Naive thymus-derived CD4-positive, alpha-beta T cell (primary cell): ENCODE results near the gene FAM162B. TPM values are rescaled to one million over a fixed set of nuclear protein-coding genes. Genes with fewer than 3 reads are reported as not detected.
"Not testable (repeated sequence)": the region's sequence is repeated elsewhere in the genome, so short reads cannot be mapped to it uniquely, and the experiment has no call there.

Experiments used
- ATAC-seq: fragments of 150-1000 bp; cut with Tn5 transposase; 2 replicates; pipeline ENCODE4 v1.10.0; 2021; ENCODE audit warnings: mild to moderate bottlenecking, moderate library complexity
- CTCF ChIA-PET: fragments of 350-600 bp; sonication (Branson Sonifier 250); formaldehyde crosslinking; loops from one replicate; lab custom pipeline; 2021; ENCODE audit warnings: antibody characterized with exemption; lab: Charles Lee
- POLR2A ChIA-PET: fragments of 350-600 bp; sonication (Branson Sonifier 250); formaldehyde crosslinking; loops from one replicate; lab custom pipeline; 2021; ENCODE audit warnings: antibody characterized with exemption, inconsistent platforms; lab: Charles Lee
- DNase-seq, 9 donors: peaks; one replicate each; pipeline versions ENCODE4 v3.0.0 to v3.0.0-alpha.2; 2020 to 2022; ENCODE audit warnings: mixed read lengths in 1 of 9
- H3K27ac ChIP-seq: one replicate; pipeline ENCODE4 v1.7.0; 2013; ENCODE audit warnings: mild to moderate bottlenecking, low read depth, low read length, moderate library complexity
- H3K27me3 ChIP-seq, 2 donors: one replicate each; pipeline ENCODE4 v1.7.0; 2013; ENCODE audit warnings: low read length in 2 of 2, mild to moderate bottlenecking in 2 of 2, moderate library complexity in 2 of 2; ENCODE audit not compliant: control insufficient read depth in 2 of 2, insufficient read depth in 2 of 2
- H3K36me3 ChIP-seq, 3 experiments: 1 replicate in 2 of 3; 2 replicates in 1 of 3; pipeline ENCODE4 v1.7.0; 2013; ENCODE audit warnings: low read length in 3 of 3, mild to moderate bottlenecking in 3 of 3, moderate library complexity in 1 of 3; ENCODE audit not compliant: insufficient read depth in 3 of 3, control insufficient read depth in 2 of 3
- H3K4me1 ChIP-seq, 2 donors: one replicate each; pipeline ENCODE4 v1.7.0; 2013; ENCODE audit warnings: low read length in 2 of 2, mild to moderate bottlenecking in 2 of 2, moderate library complexity in 1 of 2; ENCODE audit not compliant: control insufficient read depth in 2 of 2, insufficient read depth in 2 of 2
- H3K4me3 ChIP-seq: 2 replicates; pipeline ENCODE4 v1.7.0; 2013; ENCODE audit warnings: mild to moderate bottlenecking, low read length
- H3K9me3 ChIP-seq, 3 experiments: 1 replicate in 2 of 3; 2 replicates in 1 of 3; pipeline ENCODE4 v1.7.0; 2013; ENCODE audit warnings: low read length in 3 of 3; ENCODE audit not compliant: control insufficient read depth in 2 of 3
- H3K27ac Mint-ChIP-seq, 9 donors: one replicate each; pipeline ENCODE4 v1.8.0; 2020 to 2022; ENCODE audit warnings: mixed read lengths in 9 of 9, mild to moderate bottlenecking in 8 of 9, moderate library complexity in 5 of 9, inconsistent platforms in 2 of 9
- H3K27me3 Mint-ChIP-seq, 5 donors: one replicate each; pipeline ENCODE4 v1.8.0; 2021 to 2022; ENCODE audit warnings: mixed read lengths in 5 of 5, mild to moderate bottlenecking in 1 of 5
- H3K36me3 Mint-ChIP-seq, 5 donors: one replicate each; pipeline ENCODE4 v1.8.0; 2020 to 2022; ENCODE audit warnings: mixed read lengths in 5 of 5, mild to moderate bottlenecking in 3 of 5, inconsistent platforms in 1 of 5
- H3K4me1 Mint-ChIP-seq, 7 donors: one replicate each; pipeline ENCODE4 v1.8.0; 2020 to 2022; ENCODE audit warnings: mixed read lengths in 7 of 7, mild to moderate bottlenecking in 3 of 7, inconsistent platforms in 1 of 7
- H3K4me3 Mint-ChIP-seq, 10 donors: one replicate each; pipeline ENCODE4 v1.8.0; 2020 to 2022; ENCODE audit warnings: mild to moderate bottlenecking in 10 of 10, mixed read lengths in 10 of 10, moderate library complexity in 6 of 10, inconsistent platforms in 2 of 10
- H3K9me3 Mint-ChIP-seq, 11 donors: one replicate each; pipeline ENCODE4 v1.8.0; 2020 to 2022; ENCODE audit warnings: mixed read lengths in 11 of 11, mild to moderate bottlenecking in 4 of 11, inconsistent platforms in 1 of 11, moderate library complexity in 1 of 11
- intact Hi-C, 2 donors: fragments of 100-400 bp; cut with micrococcal nuclease; formaldehyde crosslinking; loops; one replicate each; pipeline ENCODE4 v1.15.1; 2023
- polyA plus RNA-seq, 2 donors: library from polyadenylated mRNA; unstranded; fragments of 300-500 nt; fragmentation: Illumina TruSeq; gene quantifications; one replicate each; pipeline ENCODE4 v1.2.3, GENCODE V29; 2021
- total RNA-seq, 6 experiments: library from RNA in 5 of 6; stranded (reverse) in 5 of 6; gene quantifications; 1 replicate in 5 of 6; 2 replicates in 1 of 6; pipeline ENCODE4 v1.2.3 and lab custom pipeline; 2021 to 2026

Gene FAM162B
- total and polyA plus RNA-seq, 7 experiments from 2014 or later, result not detected

DNA sequence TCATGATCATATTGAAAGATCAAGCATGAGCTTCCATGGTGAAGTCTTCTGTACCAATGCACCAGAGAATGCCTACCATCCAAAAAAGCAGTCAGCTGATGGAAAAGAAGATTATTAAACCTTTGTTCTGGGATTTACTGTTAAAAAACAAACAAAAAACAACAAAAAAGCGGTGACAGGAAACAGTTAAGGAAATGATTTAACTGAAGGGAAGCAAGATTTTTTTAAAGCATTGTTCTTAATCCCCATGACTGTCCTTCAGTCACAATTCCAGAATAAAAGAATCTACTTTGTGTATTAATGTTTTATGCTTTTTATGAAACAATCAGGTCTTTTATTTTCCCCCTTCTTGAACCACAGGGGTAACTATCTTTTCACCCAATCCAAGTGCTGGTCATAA lies 23.9 kb downstream of the FAM162B start:
- no peak overlapping the region for H3K27ac Mint-ChIP-seq

DNA sequence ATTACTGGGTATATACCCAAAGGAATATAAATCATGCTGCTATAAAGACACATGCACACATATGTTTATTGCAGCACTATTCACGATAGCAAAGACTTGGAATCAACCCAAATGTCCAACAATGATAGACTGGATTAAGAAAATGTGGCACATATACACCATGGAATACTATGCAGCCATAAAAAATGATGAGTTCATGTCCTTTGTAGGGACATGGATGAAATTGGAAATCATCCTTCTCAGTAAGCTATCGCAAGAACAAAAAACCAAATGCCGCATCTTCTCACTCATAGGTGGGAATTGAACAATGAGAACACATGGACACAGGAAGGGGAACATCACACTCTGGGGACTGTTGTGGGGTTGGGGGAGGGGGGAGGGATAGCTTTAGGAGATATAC lies 25.0 kb downstream of the FAM162B start:
- POLR2A ChIA-PET, intact Hi-C loops, H3K27me3 Mint-ChIP-seq, H3K4me1 ChIP-seq, H3K4me1 Mint-ChIP-seq, CTCF ChIA-PET, ATAC-seq, H3K27me3 ChIP-seq, H3K36me3 ChIP-seq, DNase-seq, H3K4me3 Mint-ChIP-seq, H3K27ac ChIP-seq, H3K27ac Mint-ChIP-seq, H3K4me3 ChIP-seq: not testable (repeated sequence)
- peaks cover 0 to 34% (median 0%) of the 10 kb centered on the region in 3 experiments for H3K9me3 ChIP-seq
- Mint-ChIP-seq H3K9me3 (peaks cover 9 to 71% (median 42%) of the 10 kb centered on the region in 11 donors), H3K36me3 (peaks cover 15 to 29% (median 20%) of the 10 kb centered on the region in 5 donors)

More for the DNA sequence above, 23.9 kb downstream of the FAM162B start:
- no peaks in the 10 kb centered on the region for H3K4me1 ChIP-seq
- no peak overlapping the region for H3K4me3 ChIP-seq
- Mint-ChIP-seq H3K36me3 (peaks cover 9 to 19% (median 11%) of the 10 kb centered on the region in 5 donors), H3K4me1 (no peaks in the 10 kb centered on the region), H3K9me3 (peaks cover 9 to 67% (median 33%) of the 10 kb centered on the region in 11 donors), H3K4me3 (no peak overlapping the region), H3K27me3 (no peaks in the 10 kb centered on the region)
- DNase-seq, result no peak
- H3K9me3 ChIP-seq, result peaks cover 0 to 27% (median 0%) of the 10 kb centered on the region in 3 experiments
- ChIA-PET POLR2A (no interaction called here), CTCF (no interaction called here)
- H3K36me3 ChIP-seq, result peaks cover 0 to 5% (median 0%) of the 10 kb centered on the region in 3 experiments
- H3K27me3 ChIP-seq, result no peaks in the 10 kb centered on the region
- H3K27ac ChIP-seq, result no peak overlapping the region
- no peak for ATAC-seq
- intact Hi-C loops, result no loop called here

DNA sequence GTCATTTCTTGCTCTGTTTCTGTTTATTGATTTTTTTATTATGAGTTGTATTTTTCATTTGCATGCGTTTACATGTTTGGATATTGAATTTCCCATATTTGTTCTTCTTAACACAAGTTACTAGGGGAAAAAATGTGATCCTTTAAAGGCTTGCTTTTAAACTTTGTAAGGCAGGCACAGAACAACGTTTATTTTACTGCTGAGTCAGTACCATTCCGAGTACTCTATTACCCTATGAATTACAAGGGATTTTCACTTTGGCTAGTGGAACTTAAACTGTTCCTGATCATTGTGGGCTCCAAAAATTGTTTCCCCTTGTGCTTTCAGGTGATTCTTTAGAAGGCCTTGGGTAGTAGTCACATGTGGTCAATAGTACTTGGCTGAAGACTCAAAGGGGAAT lies 28.5 kb downstream of the FAM162B start:
- intact Hi-C loops, result no loop called here
- peaks cover 0 to 26% (median 0%) of the 10 kb centered on the region in 3 experiments for H3K9me3 ChIP-seq
- DNase-seq (no peak), ATAC-seq (no peak)
- no peaks in the 10 kb centered on the region for H3K4me1 Mint-ChIP-seq
- H3K36me3 ChIP-seq, result peaks cover 0 to 17% (median 0%) of the 10 kb centered on the region in 3 experiments
- ChIA-PET CTCF (no interaction called here), POLR2A (no interaction called here)
- H3K4me3 ChIP-seq, result no peak overlapping the region
- peaks cover 15 to 50% (median 40%) of the 10 kb centered on the region in 5 donors for H3K36me3 Mint-ChIP-seq
- no peaks in the 10 kb centered on the region for H3K27me3 Mint-ChIP-seq
- no peak overlapping the region for H3K27ac ChIP-seq
- H3K9me3 Mint-ChIP-seq, result peaks cover 6 to 54% (median 30%) of the 10 kb centered on the region in 11 donors
- no peaks in the 10 kb centered on the region for H3K4me1 ChIP-seq
- no peak overlapping the region for H3K27ac Mint-ChIP-seq
- no peaks in the 10 kb centered on the region for H3K27me3 ChIP-seq
- H3K4me3 Mint-ChIP-seq, result no peak overlapping the region

DNA sequence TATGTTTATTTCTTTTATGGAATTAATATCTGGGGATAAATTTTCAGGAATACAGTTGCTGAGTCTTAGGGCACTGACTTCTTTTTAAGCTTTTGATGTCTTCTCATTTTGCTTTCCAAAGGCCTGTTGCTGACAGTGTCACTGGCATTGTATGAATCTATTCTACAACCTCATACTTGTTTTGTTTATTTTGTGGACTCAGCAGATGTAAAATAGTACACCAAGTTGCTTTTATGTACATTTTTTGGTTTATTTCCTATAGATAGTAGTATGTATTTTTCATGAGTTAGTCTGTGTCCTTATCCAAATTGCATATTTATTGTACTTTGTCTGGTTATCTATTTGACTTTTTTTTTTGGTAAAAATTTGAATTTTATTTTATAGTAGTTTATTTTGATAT lies 35.0 kb downstream of the FAM162B start:
- Histone ChIP-seq H3K9me3 (no peaks in the 10 kb centered on the region), H3K27ac (no peak overlapping the region), H3K27me3 (no peaks in the 10 kb centered on the region), H3K4me3 (no peak overlapping the region), H3K4me1 (no peaks in the 10 kb centered on the region), H3K36me3 (peaks cover 10 to 47% (median 12%) of the 10 kb centered on the region in 3 experiments)
- ATAC-seq, result no peak
- H3K27ac Mint-ChIP-seq, result no peak overlapping the region
- no peaks in the 10 kb centered on the region for H3K27me3 Mint-ChIP-seq
- H3K4me3 Mint-ChIP-seq, result no peak overlapping the region
- H3K9me3 Mint-ChIP-seq, result peaks cover 0 to 17% (median 5%) of the 10 kb centered on the region in 11 donors
- ChIA-PET POLR2A (no interaction called here), CTCF (no interaction called here)
- intact Hi-C loops, result no loop called here
- no peaks in the 10 kb centered on the region for H3K4me1 Mint-ChIP-seq
- DNase-seq, result no peak
- H3K36me3 Mint-ChIP-seq, result peaks cover 7 to 74% (median 70%) of the 10 kb centered on the region in 5 donors

DNA sequence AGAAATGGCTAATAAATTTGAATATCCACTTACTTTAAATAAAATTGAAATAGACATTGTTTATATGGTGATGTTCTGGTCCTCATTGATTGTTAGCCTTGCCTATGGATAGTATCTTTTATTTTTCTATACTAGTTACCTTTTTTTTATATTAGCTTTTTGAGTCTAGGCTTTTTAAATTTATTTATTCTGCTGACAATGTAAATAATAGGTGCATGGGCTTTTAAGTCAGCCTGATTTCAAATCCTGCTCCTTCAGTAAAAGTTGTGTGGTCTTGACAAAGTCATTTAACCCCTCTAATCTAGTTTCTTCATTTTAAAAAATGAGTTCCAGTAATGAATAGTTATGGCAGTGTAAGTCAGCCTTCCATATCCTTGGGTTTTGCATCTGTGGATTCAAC lies 38.6 kb downstream of the FAM162B start:
- peaks cover 12 to 80% (median 74%) of the 10 kb centered on the region in 5 donors for H3K36me3 Mint-ChIP-seq

DNA sequence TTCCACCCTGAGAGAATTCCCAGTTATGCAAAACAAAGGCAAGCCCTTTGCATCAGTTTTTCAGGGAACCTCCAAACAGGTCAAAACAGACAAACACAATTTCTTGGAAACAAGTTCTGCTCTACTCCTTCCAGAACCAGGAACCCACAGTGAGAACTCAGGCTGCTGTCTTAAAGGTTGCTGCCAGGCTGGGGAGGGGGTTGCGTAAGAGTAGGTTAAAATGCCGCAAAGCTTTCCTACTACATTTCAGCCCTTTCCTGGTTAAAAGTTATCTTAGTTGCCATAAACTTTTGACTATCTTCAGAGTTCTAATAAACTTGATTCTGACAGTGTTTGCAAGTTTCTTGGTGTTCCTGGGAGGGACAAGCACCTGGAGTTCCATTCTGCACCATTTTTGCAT lies 50.8 kb downstream of the FAM162B start:
- Histone ChIP-seq H3K27ac (no peak overlapping the region), H3K4me1 (no peaks in the 10 kb centered on the region), H3K27me3 (no peaks in the 10 kb centered on the region), H3K36me3 (peaks cover 0 to 60% (median 0%) of the 10 kb centered on the region in 3 experiments), H3K9me3 (no peaks in the 10 kb centered on the region), H3K4me3 (no peak overlapping the region)
- ATAC-seq, result no peak
- H3K4me3 Mint-ChIP-seq, result no peak overlapping the region
- peaks cover 3 to 22% (median 14%) of the 10 kb centered on the region in 7 donors for H3K4me1 Mint-ChIP-seq
- POLR2A ChIA-PET, result no interaction called here
- DNase-seq, result no peak
- no peaks in the 10 kb centered on the region for H3K9me3 Mint-ChIP-seq
- CTCF ChIA-PET, result no interaction called here
- intact Hi-C loops, result no loop called here
- peaks cover 8 to 69% (median 60%) of the 10 kb centered on the region in 5 donors for H3K36me3 Mint-ChIP-seq
- H3K27ac Mint-ChIP-seq, result no peak overlapping the region
- H3K27me3 Mint-ChIP-seq, result no peaks in the 10 kb centered on the region

More for the DNA sequence above, 38.6 kb downstream of the FAM162B start:
- H3K27me3 ChIP-seq, result no peaks in the 10 kb centered on the region
- H3K9me3 ChIP-seq, result no peaks in the 10 kb centered on the region
- DNase-seq, result no peak
- no peak overlapping the region for H3K4me3 ChIP-seq
- Mint-ChIP-seq H3K4me1 (peaks cover 0 to 2% (median 0%) of the 10 kb centered on the region in 7 donors), H3K27me3 (no peaks in the 10 kb centered on the region), H3K4me3 (no peak overlapping the region), H3K27ac (peak overlapping the region in 1 of 9 donors; percentile 58), H3K9me3 (peaks cover 0 to 5% (median 0%) of the 10 kb centered on the region in 11 donors)
- no peak for ATAC-seq
- intact Hi-C loops, result loop anchor here in 1 of 2 donors (5.0 kb wide), 1 partner anchor 40 kb away; no protein-coding TSS in a partner anchor
- H3K4me1 ChIP-seq, result no peaks in the 10 kb centered on the region
- H3K36me3 ChIP-seq, result peaks cover 10 to 51% (median 19%) of the 10 kb centered on the region in 3 experiments
- POLR2A ChIA-PET, result interaction anchor here (1.0 kb wide), 1 partner anchor 45 kb away, joined by 3 read pairs; no protein-coding TSS in a partner anchor
- CTCF ChIA-PET, result no interaction called here
- H3K27ac ChIP-seq, result no peak overlapping the region

DNA sequence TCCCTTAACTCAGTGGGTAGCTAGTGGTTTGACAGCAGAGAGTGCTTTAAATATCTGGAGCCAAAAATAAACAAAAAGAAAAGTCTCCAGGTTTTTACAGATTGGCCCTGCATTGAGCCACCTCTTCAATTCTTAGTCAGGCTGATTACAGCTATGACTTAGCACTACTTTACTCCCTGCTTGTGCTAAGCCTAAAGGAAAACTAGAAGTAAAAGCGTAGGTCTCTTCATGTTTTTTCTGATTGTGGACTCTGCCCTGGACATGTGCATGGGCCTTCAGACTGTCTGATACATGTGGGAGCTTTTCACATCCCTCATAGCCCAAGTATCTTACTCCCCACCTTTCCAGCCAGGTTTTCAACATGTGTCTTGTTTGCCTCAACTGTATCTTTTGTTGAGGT lies 51.2 kb downstream of the FAM162B start:
- H3K4me3 Mint-ChIP-seq, result no peak overlapping the region

More for the DNA sequence above, 51.2 kb downstream of the FAM162B start:
- Histone ChIP-seq H3K27me3 (no peaks in the 10 kb centered on the region), H3K27ac (no peak overlapping the region), H3K4me3 (no peak overlapping the region), H3K9me3 (no peaks in the 10 kb centered on the region), H3K36me3 (peaks cover 0 to 57% (median 0%) of the 10 kb centered on the region in 3 experiments), H3K4me1 (no peaks in the 10 kb centered on the region)
- Mint-ChIP-seq H3K36me3 (peaks cover 8 to 65% (median 60%) of the 10 kb centered on the region in 5 donors), H3K9me3 (no peaks in the 10 kb centered on the region), H3K4me1 (peaks cover 3 to 22% (median 14%) of the 10 kb centered on the region in 7 donors), H3K27me3 (no peaks in the 10 kb centered on the region), H3K27ac (peak overlapping the region in 1 of 9 donors; percentile 1)
- ChIA-PET POLR2A (no interaction called here), CTCF (no interaction called here)
- intact Hi-C loops, result no loop called here
- DNase-seq (no peak), ATAC-seq (no peak)
